Left cardiac atrium (tissue), 4 donors: ENCODE data around the gene LINS1. TPM values are rescaled to one million over a fixed set of nuclear protein-coding genes. Genes with fewer than 3 reads are reported as not detected.
A peak's percentile ranks its signal among the peaks of the same experiment; 100 is the strongest.

Experiments used
- ATAC-seq, 2 donors: fragments of 200-7000 bp; cut with Tn5 transposase; one replicate each; pipeline ENCODE4 v1.9.1; 2020; ENCODE audit warnings: mild to moderate bottlenecking in 2 of 2, moderate library complexity in 2 of 2
- DNase-seq: peaks from one replicate; pipeline ENCODE4 v3.0.0-alpha.2; 2020
- intact Hi-C, 2 donors: fragments of 100-400 bp; cut with DNase I; formaldehyde crosslinking; loops; one replicate each; pipeline versions ENCODE4 v1.14.1 to v1.15.1; 2022 to 2023
- total RNA-seq, 2 donors: library from RNA; stranded (reverse); fragmentation: NEBNext Ultra II Directional; extraction: Animal tissue kit (Norgen Biotek cat#: 25700); gene quantifications; one replicate each; pipeline ENCODE4 v1.2.1, GENCODE V29; 2021
- donor health status: DM: no; HTN: yes; CAD: no.
- donor health status: DM: no; HTN: yes; CAD: no; lungs with severe emphysema.
- donor health status: DM: yes; HTN: yes; CAD: no.
- donor health status: Dilated cardiomyopathy.

The LINS1 gene
- total RNA-seq, 2 donors from 2014 or later = 9.4 to 10.6 TPM

GRCh38 chr15:100569391-100569790, 32.6 kb downstream of the LINS1 start:
- no peak for ATAC-seq
- no peak for DNase-seq
- intact Hi-C loops = no loop called here

- intact Hi-C loops = no loop called here
- no peak for ATAC-seq
- no peak for DNase-seq
Observed at GRCh38 chr15:100566850-100567628, 34.9 kb downstream of the LINS1 start.

- intact Hi-C loops = no loop called here
- ATAC-seq (no peak), DNase-seq (no peak)
Observed at GRCh38 chr15:100565591-100565990, 36.4 kb downstream of the LINS1 start.

GRCh38 chr15:100560323-100560722, 41.7 kb downstream of the LINS1 start:
- intact Hi-C loops = no loop called here
- no peak for DNase-seq

GRCh38 chr15:100559330-100559729, 42.7 kb downstream of the LINS1 start:
- ATAC-seq = peak; percentile 44 to 54
- DNase-seq = peak; percentile 41
- intact Hi-C loops = no loop called here

More at GRCh38 chr15:100560323-100560722, 41.7 kb downstream of the LINS1 start:
- no peak for ATAC-seq

DNA sequence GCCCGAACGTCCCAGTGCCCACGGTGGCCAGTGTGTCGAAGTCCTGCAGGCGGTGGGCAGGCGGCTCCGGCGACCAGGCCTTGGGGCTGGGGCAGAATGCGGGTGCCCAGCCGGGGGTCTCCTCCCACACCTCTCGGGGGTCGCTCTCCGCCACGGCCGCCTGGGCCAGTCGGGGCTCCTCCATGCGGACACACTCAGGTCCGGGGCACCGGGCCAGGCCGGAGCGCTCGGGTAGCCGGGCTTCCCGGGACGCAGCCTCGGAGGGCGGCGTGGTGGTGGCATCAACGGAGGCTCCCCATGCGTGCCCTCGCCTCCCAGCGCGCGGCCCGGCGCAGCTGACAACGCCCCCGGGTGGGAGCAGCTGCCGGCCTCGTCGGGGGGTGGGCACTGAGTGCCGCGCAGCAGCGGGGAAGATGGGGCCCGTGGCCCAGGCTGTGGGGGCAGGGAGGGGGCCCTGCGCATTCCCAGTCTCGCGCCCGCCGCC, 43.2 kb downstream of the LINS1 start:
- peak in 1 of 2 donors; percentile 14 for ATAC-seq
- intact Hi-C loops = no loop called here
- peak; percentile 18 for DNase-seq

- DNase-seq = no peak
Observed at GRCh38 chr15:100553468-100553867, 48.5 kb downstream of the LINS1 start.

DNA sequence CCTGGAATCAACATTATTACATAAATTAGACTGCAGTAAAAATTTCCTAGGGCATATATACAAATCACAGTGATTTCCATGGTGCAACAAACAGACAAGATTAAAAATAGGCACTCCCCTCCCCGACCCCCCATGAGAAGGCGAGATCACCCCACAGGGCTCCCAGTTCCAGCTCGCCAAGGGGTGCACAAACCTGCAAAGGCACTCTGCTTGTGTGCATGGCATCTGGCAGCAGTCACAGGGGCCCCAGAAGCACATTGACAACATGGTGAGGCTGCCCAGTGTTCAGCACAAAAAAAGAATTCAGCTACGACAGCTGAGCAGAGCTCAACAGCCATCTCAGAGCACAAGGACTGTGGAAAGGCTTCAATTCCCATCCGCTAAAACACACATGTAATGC, 54.0 kb downstream of the LINS1 start:
- intact Hi-C loops = no loop called here
- ATAC-seq (no peak), DNase-seq (no peak)

More at GRCh38 chr15:100553468-100553867, 48.5 kb downstream of the LINS1 start:
- ATAC-seq = no peak
- intact Hi-C loops = no loop called here

DNA sequence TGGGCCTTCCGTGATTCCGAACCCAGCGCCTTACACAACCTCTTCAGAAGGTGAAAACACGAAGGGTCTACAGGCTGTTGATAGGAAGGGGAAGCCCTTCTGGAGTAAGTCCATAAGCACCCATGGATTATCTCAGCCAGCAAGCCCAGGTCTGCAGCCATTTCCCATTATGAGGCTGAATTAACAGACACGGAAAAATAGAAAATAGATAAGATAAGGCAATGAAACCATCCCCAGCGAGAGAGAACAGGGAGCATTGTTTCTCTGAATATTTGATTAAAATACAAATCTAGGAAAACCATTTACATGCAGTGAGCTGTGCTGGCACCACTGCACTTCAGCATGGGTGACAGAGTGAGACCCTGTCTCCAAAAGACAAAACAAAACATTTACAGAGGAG, 57.0 kb downstream of the LINS1 start:
- intact Hi-C loops = no loop called here
- no peak for ATAC-seq
- no peak for DNase-seq

DNA sequence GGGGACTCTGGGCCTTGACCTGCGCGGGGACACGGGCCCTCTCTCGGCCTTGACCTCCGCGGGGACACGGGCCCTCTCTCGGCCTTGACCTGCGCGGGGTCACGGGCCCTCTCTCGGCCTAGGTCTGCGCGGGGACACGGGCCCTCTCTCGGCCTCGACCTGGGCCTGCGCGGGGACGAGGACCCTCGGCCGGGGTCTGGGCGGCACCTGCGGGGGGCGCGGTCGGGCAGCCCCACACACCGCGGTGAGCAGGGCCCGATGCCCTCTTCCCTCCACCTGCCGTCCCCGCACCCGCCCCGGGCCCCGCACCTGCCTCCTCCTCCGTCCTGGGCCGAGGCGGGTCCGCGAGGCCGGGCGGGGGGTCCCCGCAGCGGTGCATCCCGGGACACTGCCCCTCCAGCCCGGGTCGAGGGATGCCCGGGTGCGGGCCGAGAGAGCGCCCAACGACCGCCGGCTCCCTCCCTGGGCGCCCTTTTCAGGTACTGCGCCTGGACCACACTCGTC, 57.6 kb downstream of the LINS1 start:
- ATAC-seq (peak in 1 of 2 donors; percentile 18), DNase-seq (no peak)
- intact Hi-C loops = no loop called here

DNA sequence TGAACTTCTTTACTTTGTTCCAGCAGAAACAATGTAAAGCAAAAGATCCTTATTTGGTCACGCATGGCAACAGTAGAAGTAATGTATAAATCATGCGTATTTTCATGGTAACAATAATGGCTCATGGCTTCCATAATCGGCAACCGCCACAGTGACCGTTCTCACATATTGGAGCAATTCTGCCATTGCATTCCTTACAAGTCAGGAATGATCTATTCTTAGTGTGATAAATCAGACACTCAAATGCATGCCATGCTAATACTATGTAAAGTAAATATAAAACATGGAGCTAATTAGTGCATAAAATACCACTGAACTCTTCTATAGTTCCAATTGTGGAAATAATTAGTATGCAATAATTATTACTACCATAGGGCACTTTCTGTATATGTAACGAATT, 59.7 kb downstream of the LINS1 start:
- no peak for DNase-seq
- ATAC-seq = no peak
- intact Hi-C loops = no loop called here

- no peak for DNase-seq
- intact Hi-C loops = no loop called here
- no peak for ATAC-seq
Observed at GRCh38 chr15:100537331-100537730, 64.7 kb downstream of the LINS1 start.

GRCh38 chr15:100536733-100537132, 65.3 kb downstream of the LINS1 start:
- intact Hi-C loops = no loop called here
- DNase-seq (no peak), ATAC-seq (no peak)

GRCh38 chr15:100533886-100534285, 68.1 kb downstream of the LINS1 start:
- ATAC-seq = no peak
- intact Hi-C loops = no loop called here
- no peak for DNase-seq

- ATAC-seq (no peak), DNase-seq (no peak)
- intact Hi-C loops = no loop called here
Observed at GRCh38 chr15:100531823-100532327, 70.1 kb downstream of the LINS1 start.

- intact Hi-C loops = no loop called here
- DNase-seq = no peak
- ATAC-seq = no peak
Observed at GRCh38 chr15:100531204-100531603, 70.8 kb downstream of the LINS1 start.

DNA sequence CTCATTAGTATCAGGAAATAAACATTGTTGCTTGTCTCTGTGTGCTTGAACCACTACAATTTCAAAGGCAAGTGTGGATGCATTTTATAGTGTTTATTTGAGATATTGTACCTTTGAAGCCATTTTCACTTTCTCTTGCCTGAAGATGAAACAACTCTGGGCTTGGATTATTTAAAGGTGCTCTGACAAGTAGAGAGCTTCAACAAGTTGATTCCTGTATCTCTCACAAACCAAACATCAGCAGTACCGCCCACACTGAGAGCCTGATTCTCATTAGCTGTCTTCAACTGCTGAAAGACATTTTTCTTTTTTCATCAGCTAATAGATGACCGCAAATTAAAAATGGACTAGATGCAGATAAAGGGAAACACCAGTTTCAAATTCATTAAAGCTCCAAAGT, 72.4 kb downstream of the LINS1 start:
- intact Hi-C loops = no loop called here
- ATAC-seq (no peak), DNase-seq (no peak)

GRCh38 chr15:100528833-100529428, 73.1 kb downstream of the LINS1 start, which contains the start of gene CERS3:
TSS of gene CERS3 (minus strand) at chr15:100528950. CDS start at chr15:100501849, 27,101 bp downstream.
- intact Hi-C loops = no loop called here
- DNase-seq = no peak
- no peak for ATAC-seq

- DNase-seq (peak; percentile 62), ATAC-seq (peak; percentile 97 to 98)
- intact Hi-C loops = no loop called here
Observed at GRCh38 chr15:100526027-100526481, 75.9 kb downstream of the LINS1 start.

DNA sequence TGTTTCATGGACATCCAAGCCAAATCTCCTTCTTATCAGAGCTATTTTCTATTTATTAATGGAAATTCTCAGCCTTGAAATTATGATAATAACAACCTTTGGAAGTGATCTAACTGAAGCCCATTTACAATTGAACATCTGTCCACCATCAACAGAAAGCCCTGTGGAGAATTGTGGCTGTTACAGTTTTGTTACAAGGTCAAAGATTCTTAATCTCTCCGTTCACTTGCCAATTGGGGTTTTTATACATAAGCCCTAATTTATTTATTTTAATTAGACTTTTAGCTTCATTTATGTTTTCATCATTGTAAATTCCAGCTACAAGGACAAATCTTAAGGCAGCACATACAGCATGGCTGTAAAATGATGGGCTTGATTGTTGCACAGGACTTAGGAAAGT, 76.5 kb downstream of the LINS1 start:
- ATAC-seq = no peak
- DNase-seq = no peak
- intact Hi-C loops = no loop called here
